Ammon's horn (tissue), 1 donor: Measurements from ENCODE around the gene DNAJC16.
"Not testable (repeated sequence)": the region's sequence is repeated elsewhere in the genome, so short reads cannot be mapped to it uniquely, and the experiment has no call there.

Experiments used
- DNase-seq: peaks from one replicate; pipeline ENCODE4 v3.0.0-alpha.2; 2016; ENCODE audit warnings: low spot score

The DNAJC16 gene

GRCh38 chr1:15526490-15527339 is at the start of gene DNAJC16:
Gene DNAJC16, plus strand, starts transcription at chr1:15526848. Its CDS starts 2,258 bp downstream, at chr1:15529106.
- peak; percentile 99 for DNase-seq

GRCh38 chr1:15476927-15477326 is 49.7 kb upstream of the DNAJC16 start:
- no peak for DNase-seq

GRCh38 chr1:15477646-15478212 is 48.9 kb upstream of the DNAJC16 start:
- DNase-seq, result no peak

GRCh38 chr1:15479654-15480347 is 46.8 kb upstream of the DNAJC16 start:
- no peak for DNase-seq

- DNase-seq, result not testable (repeated sequence)
These were observed 44.2 kb upstream of the DNAJC16 start for GRCh38 chr1:15482455-15482854.

- not testable (repeated sequence) for DNase-seq
These were observed 43.6 kb upstream of the DNAJC16 start for GRCh38 chr1:15482983-15483543.

GRCh38 chr1:15483971-15484370 is 42.7 kb upstream of the DNAJC16 start:
- no peak for DNase-seq

- DNase-seq, result not testable (repeated sequence)
These were observed 42.2 kb upstream of the DNAJC16 start for GRCh38 chr1:15484443-15484842.

GRCh38 chr1:15485636-15486035 is 41.0 kb upstream of the DNAJC16 start:
- DNase-seq, result no peak

- not testable (repeated sequence) for DNase-seq
These were observed 39.6 kb upstream of the DNAJC16 start for GRCh38 chr1:15486844-15487610.

GRCh38 chr1:15488371-15488770 is 38.3 kb upstream of the DNAJC16 start:
- DNase-seq, result no peak

GRCh38 chr1:15489052-15489736 is 37.5 kb upstream of the DNAJC16 start:
- DNase-seq, result peak; percentile 52

GRCh38 chr1:15491010-15491409 is 35.6 kb upstream of the DNAJC16 start:
- not testable (repeated sequence) for DNase-seq

GRCh38 chr1:15492596-15492995 is 34.1 kb upstream of the DNAJC16 start:
- no peak for DNase-seq

GRCh38 chr1:15493869-15494390 is 32.7 kb upstream of the DNAJC16 start:
- no peak for DNase-seq

GRCh38 chr1:15500184-15501178 is 26.2 kb upstream of the DNAJC16 start:
- no peak for DNase-seq

GRCh38 chr1:15501208-15502032 is 25.2 kb upstream of the DNAJC16 start:
- peak; percentile 46 for DNase-seq

GRCh38 chr1:15504436-15504835 is 22.2 kb upstream of the DNAJC16 start:
- DNase-seq, result no peak

GRCh38 chr1:15506831-15507230 is 19.8 kb upstream of the DNAJC16 start:
- DNase-seq, result no peak
